HG03103 (cell line): Measurements from ENCODE around the gene GTF3C2.
"Not testable (repeated sequence)": the region's sequence is repeated elsewhere in the genome, so short reads cannot be mapped to it uniquely, and the experiment has no call there.

Source experiments
- ATAC-seq: cut with Tn5 transposase; IDR thresholded peaks from one replicate; pipeline ENCODE4 v1.9.1; 2021; ENCODE audit warnings: low read depth; ENCODE audit not compliant: unreplicated experiment

The GTF3C2 gene

DNA sequence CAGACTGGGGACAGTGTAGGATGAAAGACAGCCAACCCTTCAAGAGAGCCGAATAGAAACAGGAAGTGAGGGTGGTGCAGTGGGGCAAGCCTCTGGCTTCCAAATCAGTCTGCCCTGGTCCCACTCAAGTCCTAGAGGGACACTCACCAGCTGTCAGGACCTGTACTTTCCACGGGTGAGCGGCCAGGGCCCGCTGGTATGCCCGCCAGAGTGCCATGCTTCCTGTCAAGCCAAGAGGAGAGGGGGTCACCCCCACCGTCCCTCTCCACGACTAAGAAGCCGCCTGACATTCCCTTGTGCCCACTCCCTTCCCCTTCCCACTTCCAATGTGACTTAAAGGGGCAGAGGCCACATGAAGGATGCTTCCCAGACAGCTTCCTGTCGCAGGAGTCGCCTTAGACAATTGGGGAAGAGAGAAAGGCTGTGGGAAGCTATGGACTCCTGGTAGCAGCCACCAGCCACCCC is 34.2 kb downstream of the GTF3C2 start:
- ATAC-seq = peak; percentile 33

DNA sequence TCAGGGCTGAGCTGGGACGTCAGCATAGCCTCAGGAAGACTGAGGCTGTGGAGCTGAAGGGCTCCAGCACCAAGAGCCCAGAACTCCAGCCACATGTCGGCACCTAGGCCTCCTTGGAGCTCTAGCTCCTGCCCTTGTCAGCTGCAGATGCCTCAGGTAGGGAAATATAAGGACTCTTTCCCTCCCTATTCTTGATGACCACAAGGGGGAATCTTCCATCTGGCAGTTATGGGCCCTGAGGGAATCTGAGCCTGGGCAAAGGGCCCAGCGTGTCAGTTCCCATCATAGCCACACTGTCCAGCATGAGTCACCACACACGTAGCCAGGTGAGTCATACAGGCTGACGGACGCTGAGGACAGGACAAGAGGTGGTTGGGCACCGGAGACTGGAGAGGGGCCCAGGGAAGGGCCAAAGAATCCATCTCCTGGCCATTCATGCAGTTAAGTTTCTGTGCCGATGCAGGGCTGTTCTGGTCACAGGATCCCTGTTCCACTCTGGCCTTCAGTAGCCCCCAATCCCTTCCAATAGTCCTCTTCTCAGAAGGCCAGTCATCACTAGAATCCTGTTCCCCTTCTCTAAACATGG is 35.5 kb downstream of the GTF3C2 start:
- ATAC-seq = no peak

DNA sequence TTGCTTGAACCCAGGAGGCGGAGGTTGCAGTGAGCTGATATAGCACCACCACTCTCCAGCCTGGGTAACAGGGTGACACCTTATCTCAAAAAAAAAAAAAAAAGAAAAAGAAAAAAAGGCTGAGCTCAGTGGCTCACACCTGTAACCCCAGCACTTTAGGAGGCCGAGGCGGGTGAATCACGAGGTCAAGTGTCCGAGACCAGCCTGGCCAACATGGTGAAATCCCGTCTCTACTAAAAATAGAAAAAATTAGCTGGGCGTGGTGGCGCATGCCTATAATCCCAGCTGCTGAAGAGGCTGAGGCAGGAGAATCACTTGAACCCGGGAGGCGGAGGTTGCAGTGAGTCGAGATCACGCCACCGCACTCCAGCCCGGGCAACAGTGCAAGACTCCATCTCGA is 36.7 kb downstream of the GTF3C2 start:
- not testable (repeated sequence) for ATAC-seq

DNA sequence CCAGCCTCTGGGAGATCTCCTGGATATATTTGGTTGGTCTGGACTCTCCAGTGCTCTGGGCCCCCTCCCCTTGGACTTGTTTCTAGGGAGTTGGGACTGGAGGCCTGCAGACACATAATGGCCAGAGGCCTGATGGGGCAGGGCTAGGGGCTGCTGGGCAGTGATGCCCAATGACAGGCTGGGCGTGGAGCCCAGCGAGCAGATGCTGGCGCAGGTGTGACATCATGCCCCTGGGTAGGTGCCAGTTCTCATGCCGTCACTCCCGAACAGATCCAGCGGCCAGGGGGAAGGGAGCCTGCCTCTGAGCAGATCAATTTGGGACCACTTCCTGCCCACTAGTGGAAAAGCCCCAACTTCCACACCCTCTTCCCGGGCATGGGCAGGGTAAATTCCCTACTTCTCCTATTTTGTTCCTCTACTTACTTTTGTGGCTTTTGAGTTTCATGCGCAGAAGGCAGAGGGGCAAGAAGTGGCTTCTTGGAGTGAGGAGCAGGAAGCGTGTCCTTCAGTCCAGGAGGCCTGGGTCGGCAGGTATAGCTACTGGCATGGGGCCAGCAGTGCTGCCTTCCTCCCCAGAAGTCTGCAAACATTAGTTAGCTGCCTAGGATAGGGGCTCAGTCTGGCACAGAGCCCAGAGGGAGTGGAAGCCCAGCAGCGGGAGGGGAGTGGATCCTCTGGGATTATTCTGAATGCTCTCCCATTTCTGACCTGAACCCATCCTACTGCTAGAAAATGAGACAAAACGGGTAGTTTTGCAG is 39.7 kb downstream of the GTF3C2 start:
- ATAC-seq = no peak

DNA sequence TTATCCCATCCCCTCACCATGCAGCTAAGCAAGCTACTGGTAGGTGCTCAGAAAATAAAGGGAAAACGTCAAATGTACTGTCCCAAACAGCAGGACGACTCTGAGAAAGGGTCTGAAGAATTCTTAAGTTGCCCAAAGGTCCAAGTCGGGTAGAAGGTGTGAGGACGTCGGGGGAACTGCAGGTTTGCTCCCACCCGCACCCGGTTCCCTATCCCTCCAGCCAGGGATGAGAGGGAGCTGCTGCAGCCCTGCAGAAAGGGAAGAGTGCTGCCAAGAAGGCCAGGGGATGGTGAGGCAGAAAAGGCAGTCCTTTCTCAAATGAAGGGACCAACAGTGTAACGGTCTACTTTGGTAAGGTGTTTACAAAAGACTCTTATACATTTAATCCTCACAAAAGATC is 41.4 kb downstream of the GTF3C2 start:
- no peak for ATAC-seq

DNA sequence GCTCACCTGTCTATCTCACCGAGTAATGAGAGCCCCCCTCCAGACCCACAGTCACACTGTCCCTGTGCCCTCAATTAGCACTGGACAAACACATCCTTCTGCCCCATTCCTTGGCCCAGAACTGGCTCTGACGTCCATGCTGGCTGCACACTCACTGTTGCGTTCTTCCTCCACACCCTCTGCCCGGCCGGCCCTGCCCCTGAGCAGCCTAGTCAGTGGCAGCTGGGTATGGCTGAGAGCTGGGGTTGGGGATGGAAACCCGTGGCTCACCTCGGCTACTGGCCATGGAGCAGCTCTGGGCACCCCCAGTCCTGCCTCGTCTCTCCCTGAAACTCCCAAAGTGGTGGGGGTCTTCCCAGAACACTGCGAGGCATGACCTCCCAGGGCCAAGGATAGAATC is 41.9 kb downstream of the GTF3C2 start:
- ATAC-seq = no peak

DNA sequence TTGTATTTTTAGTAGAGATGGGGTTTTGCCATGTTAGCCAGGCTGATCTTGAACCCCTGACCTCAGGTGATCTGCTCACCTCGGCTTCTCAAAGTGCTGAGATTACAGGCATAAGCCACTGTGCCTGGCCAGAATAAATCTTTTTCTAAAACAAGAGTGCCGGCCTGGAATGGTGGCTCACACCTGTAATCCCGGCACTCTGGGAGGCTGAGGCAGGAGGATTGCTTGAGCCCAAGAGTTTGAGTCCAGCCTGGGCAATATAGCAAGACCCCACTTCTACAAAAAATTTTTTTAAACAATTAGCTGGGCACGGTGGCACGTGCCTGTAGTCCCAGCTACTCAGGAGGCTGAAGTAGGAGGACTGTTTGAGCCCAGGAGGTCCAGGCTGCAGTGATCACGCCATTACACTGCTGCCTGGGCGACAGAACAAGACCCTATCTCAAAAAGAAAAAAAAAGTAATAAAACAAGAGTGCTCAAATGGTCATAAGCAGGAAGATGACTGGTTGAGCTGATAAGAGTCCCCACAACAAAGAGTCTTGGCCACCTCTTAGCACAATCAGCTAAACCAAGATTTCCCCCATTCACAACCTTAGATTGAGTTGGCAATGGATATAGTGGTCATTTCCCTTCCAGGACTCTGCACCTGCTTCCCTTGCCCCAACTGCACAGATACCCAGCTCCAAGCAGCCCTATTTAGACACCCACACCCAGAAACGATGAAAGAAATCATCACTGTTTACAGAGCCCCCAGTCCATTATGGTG is 42.5 kb downstream of the GTF3C2 start:
- ATAC-seq = no peak

DNA sequence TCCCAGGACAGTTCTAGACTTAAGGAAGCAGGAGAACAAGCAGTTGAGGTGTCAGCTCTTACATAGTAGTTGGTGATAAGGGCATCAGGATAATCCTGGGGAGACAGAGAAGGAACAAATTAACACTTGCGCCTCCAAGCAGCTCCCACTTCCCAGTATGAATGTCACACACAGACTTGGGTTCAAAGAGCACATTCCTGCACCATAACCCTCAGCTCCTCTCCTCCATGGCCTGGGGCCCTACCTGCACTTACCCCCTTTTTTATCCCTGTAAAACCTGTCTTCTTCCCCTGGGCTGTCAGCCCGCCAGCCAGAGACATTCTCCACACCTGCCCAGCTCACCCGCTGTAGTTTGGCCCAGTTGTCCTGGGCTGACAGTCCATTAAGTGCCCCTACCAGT is 44.4 kb downstream of the GTF3C2 start:
- ATAC-seq = no peak

DNA sequence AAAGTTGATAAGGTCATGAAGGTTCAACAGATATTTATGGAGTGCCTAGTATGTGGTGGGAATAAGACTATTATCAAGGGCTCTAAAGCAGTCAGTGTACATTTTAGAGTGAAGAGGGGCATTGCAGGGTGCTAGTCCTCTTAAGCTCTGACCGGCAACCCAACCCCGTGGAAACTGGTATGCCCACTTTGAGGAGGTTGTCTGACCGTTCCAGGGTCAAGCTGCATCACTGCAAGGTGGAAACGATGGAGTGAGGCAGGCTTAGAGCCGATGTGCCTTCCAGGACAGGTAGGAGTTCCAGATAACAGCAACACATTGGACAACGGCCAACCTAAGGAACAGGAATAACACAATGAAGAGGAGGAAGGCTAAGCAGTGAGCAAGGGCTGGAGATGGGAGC is 46.9 kb downstream of the GTF3C2 start:
- ATAC-seq = no peak

DNA sequence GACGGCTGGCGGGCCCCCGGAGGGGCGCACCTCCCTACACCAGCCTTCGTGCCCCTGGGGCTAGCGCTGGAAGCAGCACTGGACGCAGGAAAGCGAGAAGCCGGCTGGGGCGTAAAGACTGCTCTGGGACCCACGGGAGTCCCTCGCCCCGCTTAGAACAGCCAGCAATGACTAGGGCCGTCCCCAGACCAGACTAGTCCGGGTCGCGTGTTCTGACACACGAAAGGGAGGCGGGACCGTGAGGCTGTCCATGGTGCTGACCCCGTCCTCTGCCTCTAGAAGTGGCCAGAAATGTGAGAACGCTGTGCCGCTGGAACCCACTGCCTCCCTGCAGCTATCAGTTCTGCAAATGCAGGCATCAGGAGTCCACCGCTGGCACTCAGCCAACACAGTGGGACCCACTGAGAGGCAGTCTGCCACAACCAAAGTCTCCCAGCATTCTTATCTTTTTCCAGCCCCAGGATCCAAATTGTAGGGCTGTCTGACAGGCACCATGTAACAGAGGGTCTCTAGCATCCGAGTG is 48.1 kb downstream of the GTF3C2 start, which contains the start of gene UCN:
UCN (minus strand) TSS at position 87 of the 523 bp plus-strand sequence. CDS start 550 bp downstream, outside the sequence.
- ATAC-seq = no peak

DNA sequence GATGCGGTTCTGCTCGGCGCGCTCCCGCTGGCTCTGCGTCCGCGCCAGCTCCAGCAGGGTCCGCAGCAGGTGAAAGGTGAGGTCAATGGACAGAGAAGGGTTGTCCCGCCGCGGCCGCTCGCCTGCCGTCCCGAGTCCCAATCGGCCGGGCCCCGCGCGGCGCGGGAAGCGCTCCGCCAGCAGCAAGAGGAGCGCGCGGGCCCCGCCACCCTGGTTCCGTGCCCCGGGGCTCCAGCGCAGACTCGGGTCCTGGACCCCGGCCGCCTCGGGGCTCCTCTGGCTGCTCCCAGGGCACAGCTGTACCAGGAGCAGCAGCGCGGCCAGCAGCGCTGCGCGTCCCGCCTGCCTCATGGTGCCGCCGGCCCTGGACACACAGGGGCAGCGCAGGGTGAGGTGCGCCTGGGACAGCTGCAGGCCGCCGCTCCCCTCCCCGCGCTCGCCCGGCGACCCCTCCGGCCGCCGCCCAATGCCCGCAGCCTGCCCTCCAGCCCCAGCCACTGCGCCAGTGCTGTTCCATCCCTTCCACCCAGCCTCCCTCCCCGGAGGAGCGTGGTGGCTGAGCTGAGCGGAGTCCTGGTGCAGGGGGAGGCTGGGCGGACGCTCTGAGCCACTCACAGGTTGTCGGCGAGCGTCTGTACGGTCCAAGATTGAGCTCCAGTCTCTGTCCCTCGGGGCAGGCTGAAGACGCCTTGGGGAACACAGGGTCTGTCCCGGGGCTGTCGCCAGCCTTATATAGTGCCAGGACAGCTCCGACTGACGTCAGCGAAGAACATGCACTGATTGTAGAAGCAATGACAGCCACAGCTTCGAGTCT is 48.8 kb downstream of the GTF3C2 start:
- ATAC-seq = no peak

DNA sequence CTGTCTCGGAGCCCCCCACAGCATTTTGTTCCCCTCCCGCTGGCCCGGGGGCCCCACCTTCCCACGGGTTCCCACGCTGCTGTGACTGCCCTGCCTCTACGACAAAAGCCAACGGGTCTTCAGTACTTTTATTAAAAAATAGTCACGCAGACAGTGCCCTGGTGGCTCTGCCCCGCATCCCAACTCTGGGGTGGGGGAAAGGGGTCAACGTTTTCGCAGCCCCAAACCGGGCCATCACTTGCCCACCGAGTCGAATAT is 49.3 kb downstream of the GTF3C2 start:
- no peak for ATAC-seq

DNA sequence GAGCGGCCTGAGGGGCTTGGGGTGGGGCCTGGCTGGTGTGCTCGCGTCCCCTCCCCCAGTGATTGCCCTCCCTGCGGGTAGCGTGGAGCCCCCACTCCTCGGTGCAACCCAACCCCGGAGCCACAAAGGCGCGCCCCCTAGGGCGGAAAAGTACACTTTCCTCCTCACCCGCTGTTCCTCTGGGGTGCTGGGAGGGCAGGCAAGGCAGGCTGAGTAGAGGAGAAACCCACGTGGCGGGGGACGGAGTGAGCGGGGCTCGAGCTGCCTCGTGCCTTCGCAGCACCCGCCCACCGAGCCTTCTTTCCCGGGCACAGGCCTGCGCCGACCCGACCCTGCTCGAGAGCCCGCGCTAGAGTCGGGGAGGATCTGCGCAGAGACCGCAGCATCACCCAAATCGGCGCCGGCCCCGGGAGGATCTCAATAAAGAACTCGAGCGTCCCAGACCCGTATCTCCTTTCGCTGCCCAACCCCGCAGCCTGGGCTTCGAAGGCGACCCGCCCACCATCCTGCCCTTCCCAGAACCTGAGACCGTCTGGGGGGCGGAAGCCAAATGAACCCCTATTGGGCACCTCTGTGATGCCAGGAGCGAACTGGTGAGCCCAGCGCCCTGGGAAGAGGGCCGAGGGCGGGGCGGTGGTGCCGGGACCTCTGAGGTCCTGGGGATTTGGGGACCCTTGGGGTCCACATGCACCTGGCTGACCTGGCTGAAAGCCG is 49.8 kb downstream of the GTF3C2 start:
- no peak for ATAC-seq

DNA sequence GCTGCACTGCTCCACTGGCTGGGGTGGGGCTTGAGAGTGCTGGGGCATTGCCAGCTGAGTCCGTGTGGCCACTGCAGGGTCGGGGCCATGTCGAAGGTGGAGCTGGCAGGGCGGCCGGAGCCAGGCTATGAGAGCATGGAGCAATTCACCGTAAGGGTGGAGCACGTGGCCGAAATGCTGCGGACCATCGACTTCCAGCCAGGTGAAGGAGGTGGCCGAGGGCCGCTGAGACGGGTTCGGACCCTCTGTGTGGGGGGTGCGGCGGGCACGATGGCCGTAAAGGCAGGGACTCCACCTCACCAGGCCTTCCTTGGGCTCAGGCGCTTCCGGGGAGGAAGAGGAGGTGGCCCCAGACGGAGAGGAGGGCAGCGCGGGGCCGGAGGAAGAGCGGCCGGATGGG is 50.4 kb downstream of the GTF3C2 start:
- no peak for ATAC-seq

DNA sequence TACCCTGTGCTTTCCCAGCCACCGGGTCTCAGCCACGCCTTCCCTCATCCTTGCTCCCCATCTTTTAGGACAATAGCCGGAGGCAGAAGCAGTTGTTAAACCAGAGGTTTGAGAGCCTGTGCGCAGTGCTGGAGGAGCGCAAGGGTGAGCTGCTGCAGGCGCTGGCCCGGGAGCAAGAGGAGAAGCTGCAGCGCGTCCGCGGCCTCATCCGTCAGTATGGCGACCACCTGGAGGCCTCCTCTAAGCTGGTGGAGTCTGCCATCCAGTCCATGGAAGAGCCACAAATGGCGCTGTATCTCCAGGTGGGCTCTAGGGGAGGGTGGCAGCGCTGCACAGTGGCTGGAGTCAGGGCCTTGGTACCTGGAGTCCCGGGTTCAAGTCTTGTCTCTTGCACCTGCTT is 51.0 kb downstream of the GTF3C2 start:
- ATAC-seq = no peak

DNA sequence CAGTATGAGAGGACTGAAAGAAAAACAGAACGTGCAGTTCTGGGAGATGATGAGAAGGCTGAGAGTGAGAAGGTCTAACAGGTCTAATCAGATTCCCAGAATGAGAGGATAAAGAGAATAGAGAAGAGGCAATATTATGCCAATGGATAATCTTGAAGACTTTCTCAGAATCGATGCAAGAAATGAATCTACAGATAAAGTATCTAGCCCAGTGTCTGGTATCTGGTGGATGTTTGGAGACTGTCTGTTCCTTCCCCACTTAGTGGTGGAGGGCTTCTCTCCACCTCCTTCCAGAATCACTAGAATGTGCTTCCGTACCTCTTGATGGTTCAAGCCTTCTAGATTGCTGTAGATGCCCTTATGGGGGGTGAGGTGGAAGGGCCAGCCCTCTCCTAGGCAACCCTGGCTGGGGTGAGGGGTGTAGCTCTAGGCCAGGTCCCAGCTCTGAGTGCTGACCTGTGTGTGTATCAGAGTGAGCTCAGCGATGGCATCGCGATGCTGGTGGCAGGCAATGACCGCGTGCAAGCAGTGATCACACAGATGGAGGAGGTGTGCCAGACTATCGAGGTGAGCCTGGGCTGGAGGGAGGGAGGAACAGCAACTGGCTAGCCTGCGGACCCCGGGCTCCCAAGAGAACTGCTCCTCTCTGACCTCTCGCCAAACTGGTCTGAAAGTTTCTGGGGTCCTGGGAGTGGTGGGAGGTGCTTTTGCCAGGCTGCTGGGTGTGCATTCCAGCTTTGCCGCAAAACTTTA is 51.9 kb downstream of the GTF3C2 start:
- ATAC-seq = no peak

DNA sequence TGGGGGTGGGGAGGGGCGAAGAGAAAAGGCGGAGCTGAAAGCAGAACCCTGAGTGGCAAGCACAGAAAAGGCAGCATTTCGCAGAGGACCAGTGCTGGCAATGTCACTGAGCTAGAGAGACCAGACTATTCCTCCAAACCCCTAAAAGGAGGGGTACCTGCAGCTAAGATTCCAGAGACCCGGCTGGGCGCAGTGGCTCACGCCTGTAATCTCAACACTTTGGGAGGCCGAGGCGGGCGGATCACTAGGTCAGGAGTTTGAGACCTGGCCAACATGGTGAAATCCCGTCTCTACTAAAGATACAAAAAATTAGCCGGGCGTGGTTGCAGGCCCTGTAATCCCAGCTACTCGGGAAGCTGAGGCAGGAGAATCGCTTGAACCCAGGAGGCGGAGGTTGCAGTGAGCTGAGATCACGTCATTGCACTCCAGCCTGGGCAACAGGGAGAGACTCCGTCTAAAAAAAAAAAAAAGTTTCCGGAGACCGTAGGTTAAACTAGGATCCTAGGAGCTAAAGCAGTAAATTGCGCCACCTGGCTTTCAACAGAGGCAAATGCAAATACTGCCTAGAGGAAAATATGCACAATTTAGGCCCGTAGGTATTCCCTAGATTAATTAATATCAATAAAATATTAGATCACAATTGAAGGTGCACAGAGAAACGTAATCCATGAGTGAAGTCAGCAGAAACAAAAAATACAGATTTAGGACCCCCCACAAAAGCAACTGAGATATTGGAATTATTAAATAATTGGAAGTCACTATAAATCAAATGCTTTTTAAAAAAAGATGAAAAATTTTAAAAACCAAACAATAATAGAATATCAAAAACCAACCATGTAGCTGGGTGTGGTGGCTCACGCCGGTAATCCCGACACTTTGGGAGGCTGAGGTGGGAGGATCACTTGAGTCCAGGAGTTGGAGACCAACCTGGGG is 53.2 kb downstream of the GTF3C2 start:
- no peak for ATAC-seq

DNA sequence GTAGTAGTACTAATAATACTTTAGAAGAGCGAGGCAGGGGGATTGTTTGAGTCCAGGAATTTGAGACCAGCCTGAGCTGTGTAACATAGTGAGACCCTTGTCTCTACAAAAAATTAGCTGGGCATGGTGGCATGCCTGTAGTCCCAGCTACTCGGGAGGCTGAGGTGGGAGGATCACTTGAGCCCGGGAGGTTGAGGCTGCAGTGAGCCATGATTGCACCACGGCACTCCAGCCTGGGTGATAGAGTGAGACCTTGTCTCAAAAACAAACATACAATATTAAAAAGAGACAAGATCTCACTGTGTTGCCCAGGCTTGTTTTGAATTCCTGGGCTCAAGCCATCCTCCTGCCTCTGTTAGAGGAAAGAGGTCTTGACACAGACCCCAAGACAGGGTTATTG is 56.0 kb downstream of the GTF3C2 start:
- not testable (repeated sequence) for ATAC-seq
